ENCODE measurements around the gene METTL2B.

Gene METTL2B

GRCh38 chr7:128476402-128477335 lies at the start of gene METTL2B:
Gene METTL2B, plus strand, starts transcription at chr7:128476748. Its CDS starts 18 bp downstream, at chr7:128476766.
- DNase-seq: peak; percentile 68

- DNase-seq: peak; percentile 20
Observed at GRCh38 chr7:128427289-128427891, 49.2 kb upstream of the METTL2B start.

- DNase-seq: no peak
Observed at GRCh38 chr7:128430207-128430606, 46.3 kb upstream of the METTL2B start.

- DNase-seq: no peak
Observed at GRCh38 chr7:128431221-128431620, 45.3 kb upstream of the METTL2B start.

GRCh38 chr7:128431754-128432153 lies 44.8 kb upstream of the METTL2B start:
- no peak for DNase-seq

- DNase-seq: no peak
Observed at GRCh38 chr7:128434413-128435326, 41.9 kb upstream of the METTL2B start.

GRCh38 chr7:128435327-128435686 lies 41.2 kb upstream of the METTL2B start:
- no peak for DNase-seq

- no peak for DNase-seq
Observed at GRCh38 chr7:128437426-128438332, 38.9 kb upstream of the METTL2B start.

GRCh38 chr7:128442356-128442755 lies 34.2 kb upstream of the METTL2B start:
- no peak for DNase-seq

- DNase-seq: peak; percentile 26
Observed at GRCh38 chr7:128443831-128444600, 32.5 kb upstream of the METTL2B start.

- DNase-seq: no peak
Observed at GRCh38 chr7:128446306-128446705, 30.2 kb upstream of the METTL2B start.

GRCh38 chr7:128447941-128448564 lies 28.5 kb upstream of the METTL2B start:
- DNase-seq: no peak

- DNase-seq: no peak
Observed at GRCh38 chr7:128448751-128449302, 27.7 kb upstream of the METTL2B start.

- DNase-seq: no peak
Observed at GRCh38 chr7:128450409-128450808, 26.1 kb upstream of the METTL2B start.

GRCh38 chr7:128450913-128451312 lies 25.6 kb upstream of the METTL2B start:
- DNase-seq: no peak

GRCh38 chr7:128452552-128452951 lies 24.0 kb upstream of the METTL2B start:
- no peak for DNase-seq

- no peak for DNase-seq
Observed at GRCh38 chr7:128453836-128454804, 22.4 kb upstream of the METTL2B start.

- DNase-seq: no peak
Observed at GRCh38 chr7:128454808-128455542, 21.6 kb upstream of the METTL2B start.

Data from NCI-H1417 treated with DMSO at 0.1 percent for 48 hours (cell line).